DND-41 (cell line): ENCODE data around the gene VANGL1.
A peak's percentile ranks its signal among the peaks of the same experiment; 100 is the strongest.

Experiments
- ATAC-seq: fragments of 200-7000 bp; cut with Tn5 transposase; 3 replicates; pipeline ENCODE4 v1.9.1; 2021; ENCODE audit warnings: low read depth; ENCODE audit not compliant: insufficient read depth
- DNase-seq: peaks from one replicate; pipeline ENCODE4 v3.0.0-alpha.2; 2020
- H2AFZ ChIP-seq: 2 replicates; pipeline ENCODE4 v1.6.0; 2012; ENCODE audit warnings: low read depth, low read length
- H3K27ac ChIP-seq: 2 replicates; pipeline ENCODE4 v1.5.1; 2012; ENCODE audit warnings: low read length, inconsistent platforms
- H3K27me3 ChIP-seq: fragments of 200-600 bp; sonication (generic); 2 replicates; pipeline ENCODE4 v1.6.0; 2012; ENCODE audit warnings: low read length, mild to moderate bottlenecking, inconsistent platforms; ENCODE audit not compliant: insufficient read depth, poor library complexity
- H3K36me3 ChIP-seq: 2 replicates; pipeline ENCODE4 v1.5.1; 2012; ENCODE audit warnings: low read length, inconsistent platforms; ENCODE audit not compliant: insufficient read depth
- H3K4me1 ChIP-seq: 2 replicates; pipeline ENCODE4 v1.5.1; 2012; ENCODE audit warnings: mild to moderate bottlenecking, low read length; ENCODE audit not compliant: insufficient read depth
- H3K4me2 ChIP-seq: 2 replicates; pipeline ENCODE4 v1.6.0; 2012; ENCODE audit warnings: mild to moderate bottlenecking, moderate library complexity, low read length, inconsistent platforms; ENCODE audit not compliant: insufficient read depth
- H3K4me3 ChIP-seq, 2 experiments: fragments of 200-600 bp in 1 of 2; shearing (Covaris generic) in 1 of 2; 2 replicates each; pipeline ENCODE4 v1.5.1; 2012 to 2016; ENCODE audit warnings: inconsistent platforms in 2 of 2, low read length in 2 of 2, mild to moderate bottlenecking in 2 of 2, low read depth in 1 of 2, moderate library complexity in 1 of 2
- H3K79me2 ChIP-seq: 2 replicates; pipeline ENCODE4 v1.6.0; 2012; ENCODE audit warnings: low read length, inconsistent platforms; ENCODE audit not compliant: insufficient read depth
- H3K9ac ChIP-seq: 2 replicates; pipeline ENCODE4 v1.6.0; 2012; ENCODE audit warnings: low read depth, mild to moderate bottlenecking, inconsistent platforms, low read length, moderate library complexity
- H3K9me3 ChIP-seq: 2 replicates; pipeline ENCODE4 v1.5.1; 2012; ENCODE audit warnings: low read length, moderate library complexity, mild to moderate bottlenecking, inconsistent platforms; ENCODE audit not compliant: insufficient read depth, severe bottlenecking
- H4K20me1 ChIP-seq: 2 replicates; pipeline ENCODE4 v1.6.0; 2012; ENCODE audit warnings: low read length; ENCODE audit not compliant: insufficient read depth
- CTCF ChIP-seq: IDR thresholded peaks from 2 replicates; pipeline ENCODE4 v1.5.1; 2012; ENCODE audit warnings: borderline replicate concordance, low read length, moderate library complexity, mild to moderate bottlenecking; ENCODE audit not compliant: poor library complexity, severe bottlenecking; ENCODE audit errors: extremely low read depth
- EZH2 ChIP-seq: IDR thresholded peaks from 3 replicates; pipeline ENCODE4 v1.6.1; 2012; ENCODE audit warnings: borderline replicate concordance, low read depth, mild to moderate bottlenecking, moderate library complexity, low read length, inconsistent platforms; ENCODE audit not compliant: severe bottlenecking

VANGL1 gene

GRCh38 chr1:115647919-115648650 lies 6.3 kb downstream of the VANGL1 start:
- Histone ChIP-seq H3K9me3 (no peaks in the 10 kb centered on the region), H3K4me3 (no peak overlapping the region), H3K79me2 (peaks cover 88% of the 10 kb centered on the region), H3K4me2 (no peak overlapping the region), H4K20me1 (peaks cover 51% of the 10 kb centered on the region), H3K27me3 (no peaks in the 10 kb centered on the region), H3K27ac (peak overlapping the region; percentile 33), H2AFZ (no peak overlapping the region), H3K36me3 (peaks cover 21% of the 10 kb centered on the region), H3K4me1 (peaks cover 58% of the 10 kb centered on the region), H3K9ac (no peak overlapping the region)
- no peak for TF ChIP-seq EZH2
- TF ChIP-seq CTCF, result no peak
- DNase-seq (no peak), ATAC-seq (no peak)

GRCh38 chr1:115648717-115649691 lies 7.2 kb downstream of the VANGL1 start:
- Histone ChIP-seq H3K79me2 (peaks cover 83% of the 10 kb centered on the region), H3K27me3 (no peaks in the 10 kb centered on the region), H3K9ac (no peak overlapping the region), H3K27ac (peak overlapping the region; percentile 33), H3K4me3 (no peak overlapping the region), H4K20me1 (peaks cover 51% of the 10 kb centered on the region), H3K4me1 (peaks cover 53% of the 10 kb centered on the region), H3K36me3 (peaks cover 30% of the 10 kb centered on the region), H3K9me3 (no peaks in the 10 kb centered on the region), H2AFZ (no peak overlapping the region), H3K4me2 (no peak overlapping the region)
- no peak for TF ChIP-seq EZH2
- no peak for TF ChIP-seq CTCF
- peak; percentile 20; the same call in 1 of the 3 replicates for ATAC-seq
- no peak for DNase-seq

GRCh38 chr1:115649964-115650363 lies 8.2 kb downstream of the VANGL1 start:
- Histone ChIP-seq H3K4me2 (no peak overlapping the region), H4K20me1 (peaks cover 47% of the 10 kb centered on the region), H3K4me1 (peaks cover 52% of the 10 kb centered on the region), H3K9ac (no peak overlapping the region), H3K4me3 (no peak overlapping the region), H3K27me3 (no peaks in the 10 kb centered on the region), H3K27ac (0 out of 2 replicates have a peak overlapping the region, but pooled peaks have one; percentile 26), H2AFZ (no peak overlapping the region), H3K9me3 (no peaks in the 10 kb centered on the region), H3K36me3 (peaks cover 34% of the 10 kb centered on the region), H3K79me2 (peaks cover 73% of the 10 kb centered on the region)
- ATAC-seq (no peak), DNase-seq (no peak)
- no peak for TF ChIP-seq CTCF
- TF ChIP-seq EZH2, result no peak
